Measurements from ENCODE around the gene PIK3C3. TPM values are rescaled to one million over a fixed set of nuclear protein-coding genes. Genes with fewer than 3 reads are reported as not detected.

The PIK3C3 gene
- total RNA-seq, 1 donor from 2014 or later: 78.4 TPM

DNA sequence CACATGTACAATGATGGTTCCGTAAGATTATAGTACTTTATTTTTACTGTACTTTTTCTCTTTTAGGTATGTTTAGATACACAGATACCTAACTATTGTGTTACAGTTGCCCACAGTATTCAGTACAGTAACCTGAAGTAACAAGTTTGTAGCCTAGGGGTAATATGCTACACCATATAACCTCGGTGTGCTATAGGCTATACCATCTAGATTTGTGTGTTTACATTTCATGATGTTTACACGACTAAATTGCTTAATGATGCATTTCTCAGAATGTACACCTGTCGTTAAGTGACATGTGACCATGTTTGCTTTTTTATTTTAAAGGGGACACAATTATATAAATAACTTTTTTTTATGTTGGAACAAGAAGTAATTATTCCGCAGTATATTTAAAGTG lies 34.5 kb downstream of the PIK3C3 start:
- Mint-ChIP-seq H3K27ac (no peak overlapping the region), H3K9me3 (no peaks in the 10 kb centered on the region), H3K4me1 (peaks cover 7% of the 10 kb centered on the region), H3K27me3 (ENCODE audit: low read depth) (no peaks in the 10 kb centered on the region), H3K4me3 (no peak overlapping the region), H3K36me3 (peaks cover 20% of the 10 kb centered on the region)
- no peak for DNase-seq (ENCODE audit: low spot score in 2 of 2, unreplicated experiment in 2 of 2)
- TF ChIP-seq, protein P1, sequence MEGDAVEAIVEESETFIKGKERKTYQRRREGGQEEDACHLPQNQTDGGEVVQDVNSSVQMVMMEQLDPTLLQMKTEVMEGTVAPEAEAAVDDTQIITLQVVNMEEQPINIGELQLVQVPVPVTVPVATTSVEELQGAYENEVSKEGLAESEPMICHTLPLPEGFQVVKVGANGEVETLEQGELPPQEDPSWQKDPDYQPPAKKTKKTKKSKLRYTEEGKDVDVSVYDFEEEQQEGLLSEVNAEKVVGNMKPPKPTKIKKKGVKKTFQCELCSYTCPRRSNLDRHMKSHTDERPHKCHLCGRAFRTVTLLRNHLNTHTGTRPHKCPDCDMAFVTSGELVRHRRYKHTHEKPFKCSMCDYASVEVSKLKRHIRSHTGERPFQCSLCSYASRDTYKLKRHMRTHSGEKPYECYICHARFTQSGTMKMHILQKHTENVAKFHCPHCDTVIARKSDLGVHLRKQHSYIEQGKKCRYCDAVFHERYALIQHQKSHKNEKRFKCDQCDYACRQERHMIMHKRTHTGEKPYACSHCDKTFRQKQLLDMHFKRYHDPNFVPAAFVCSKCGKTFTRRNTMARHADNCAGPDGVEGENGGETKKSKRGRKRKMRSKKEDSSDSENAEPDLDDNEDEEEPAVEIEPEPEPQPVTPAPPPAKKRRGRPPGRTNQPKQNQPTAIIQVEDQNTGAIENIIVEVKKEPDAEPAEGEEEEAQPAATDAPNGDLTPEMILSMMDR (IDR thresholded peaks at IDR 0.05; ENCODE audit: unreplicated experiment): no peak

DNA sequence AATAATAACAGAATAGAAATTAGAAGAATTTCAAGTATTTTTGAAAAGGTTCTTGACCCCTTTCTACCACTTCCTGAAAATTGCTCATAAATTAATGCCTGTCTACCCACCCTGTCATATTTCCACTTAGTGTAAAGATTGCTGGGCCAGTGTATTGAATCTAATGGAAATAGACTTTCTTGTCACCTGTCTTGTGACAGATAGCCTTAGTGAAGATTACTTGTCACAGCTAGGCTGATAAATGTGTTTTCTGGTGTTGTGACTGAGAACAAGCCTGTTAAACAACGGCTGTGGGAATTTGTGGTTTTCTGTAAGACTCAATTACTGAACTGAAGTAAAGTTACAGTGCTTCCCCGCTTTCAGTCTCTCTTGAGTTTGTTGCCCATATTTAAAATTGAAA lies 37.0 kb downstream of the PIK3C3 start:
- Mint-ChIP-seq H3K4me3 (no peak overlapping the region), H3K4me1 (peaks cover 7% of the 10 kb centered on the region), H3K27ac (no peak overlapping the region), H3K9me3 (no peaks in the 10 kb centered on the region), H3K36me3 (peaks cover 27% of the 10 kb centered on the region), H3K27me3 (ENCODE audit: low read depth) (no peaks in the 10 kb centered on the region)
- TF ChIP-seq, protein P1 (IDR thresholded peaks at IDR 0.05; ENCODE audit: unreplicated experiment): no peak
- no peak for DNase-seq (ENCODE audit: low spot score in 2 of 2, unreplicated experiment in 2 of 2)

DNA sequence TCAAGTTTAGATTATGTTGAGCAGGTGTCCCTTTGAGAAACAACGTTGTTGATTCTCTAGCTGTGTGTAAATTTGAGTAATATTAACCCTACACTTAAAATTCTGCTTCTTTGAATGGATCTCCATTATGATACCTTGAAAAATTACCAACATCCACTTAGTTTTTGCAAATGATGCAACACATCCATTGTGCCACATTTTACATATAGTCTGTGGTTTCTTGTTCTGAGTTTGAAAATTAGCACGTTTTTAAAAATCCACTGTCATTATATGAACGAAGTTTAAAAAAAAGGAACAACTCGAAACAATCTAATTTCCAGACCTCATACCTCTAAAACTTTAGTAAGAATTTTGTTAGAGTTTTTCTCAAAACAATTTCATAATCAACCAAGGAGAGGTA lies 37.7 kb downstream of the PIK3C3 start:
- Mint-ChIP-seq H3K36me3 (peaks cover 28% of the 10 kb centered on the region), H3K4me1 (peaks cover 7% of the 10 kb centered on the region), H3K27me3 (ENCODE audit: low read depth) (no peaks in the 10 kb centered on the region), H3K27ac (no peak overlapping the region), H3K9me3 (no peaks in the 10 kb centered on the region), H3K4me3 (no peak overlapping the region)
- TF ChIP-seq, protein P1 (IDR thresholded peaks at IDR 0.05; ENCODE audit: unreplicated experiment): no peak
- DNase-seq (ENCODE audit: low spot score in 2 of 2, unreplicated experiment in 2 of 2): no peak

DNA sequence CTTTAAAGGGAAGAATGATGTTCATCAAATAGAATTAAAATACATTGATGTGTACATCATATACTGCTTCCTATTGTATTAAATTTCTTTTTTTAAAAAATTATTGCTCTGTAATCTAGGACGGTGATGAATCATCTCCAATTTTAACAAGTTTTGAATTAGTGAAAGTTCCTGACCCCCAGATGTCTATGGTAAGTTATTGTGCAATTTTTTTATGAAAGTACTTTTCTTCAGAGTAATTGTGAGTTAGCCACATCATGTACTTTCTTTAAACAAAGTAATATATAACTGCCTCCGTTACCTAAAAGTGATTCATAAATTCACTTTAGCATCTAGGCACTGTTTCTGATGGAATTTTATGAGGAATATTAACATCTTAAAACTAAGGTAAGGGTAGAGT lies 38.1 kb downstream of the PIK3C3 start:
- no peaks in the 10 kb centered on the region for H3K27me3 Mint-ChIP-seq (ENCODE audit: low read depth)
- peaks cover 7% of the 10 kb centered on the region for H3K4me1 Mint-ChIP-seq
- H3K4me3 Mint-ChIP-seq: no peak overlapping the region
- no peak overlapping the region for H3K27ac Mint-ChIP-seq
- no peak for DNase-seq (ENCODE audit: low spot score in 2 of 2, unreplicated experiment in 2 of 2)
- peaks cover 30% of the 10 kb centered on the region for H3K36me3 Mint-ChIP-seq
- TF ChIP-seq, protein P1 (IDR thresholded peaks at IDR 0.05; ENCODE audit: unreplicated experiment): no peak
- H3K9me3 Mint-ChIP-seq: no peaks in the 10 kb centered on the region

DNA sequence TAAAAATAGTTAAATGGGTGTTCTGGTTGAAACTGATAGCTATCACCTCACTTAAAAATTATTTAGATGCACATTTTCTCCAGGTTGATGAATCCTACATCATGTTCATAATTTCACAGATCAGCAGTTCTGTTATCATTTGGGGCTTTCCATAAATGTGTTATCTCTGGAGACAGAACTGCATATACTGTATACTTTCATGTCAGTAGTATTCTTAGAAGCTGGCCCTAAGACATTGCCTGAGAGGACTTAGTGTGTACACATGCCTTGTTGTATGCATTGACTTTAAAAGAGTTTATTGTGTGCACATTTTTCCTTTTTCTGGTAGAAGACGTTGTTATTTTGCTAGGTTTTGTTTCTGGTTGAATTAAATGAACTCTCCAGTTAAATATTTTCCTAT lies 41.0 kb downstream of the PIK3C3 start:
- Mint-ChIP-seq H3K4me1 (peaks cover 7% of the 10 kb centered on the region), H3K4me3 (no peak overlapping the region), H3K27me3 (ENCODE audit: low read depth) (no peaks in the 10 kb centered on the region), H3K27ac (no peak overlapping the region), H3K9me3 (peaks cover 8% of the 10 kb centered on the region), H3K36me3 (peaks cover 43% of the 10 kb centered on the region)
- no peak for DNase-seq (ENCODE audit: low spot score in 2 of 2, unreplicated experiment in 2 of 2)
- TF ChIP-seq, protein P1 (IDR thresholded peaks at IDR 0.05; ENCODE audit: unreplicated experiment): no peak

DNA sequence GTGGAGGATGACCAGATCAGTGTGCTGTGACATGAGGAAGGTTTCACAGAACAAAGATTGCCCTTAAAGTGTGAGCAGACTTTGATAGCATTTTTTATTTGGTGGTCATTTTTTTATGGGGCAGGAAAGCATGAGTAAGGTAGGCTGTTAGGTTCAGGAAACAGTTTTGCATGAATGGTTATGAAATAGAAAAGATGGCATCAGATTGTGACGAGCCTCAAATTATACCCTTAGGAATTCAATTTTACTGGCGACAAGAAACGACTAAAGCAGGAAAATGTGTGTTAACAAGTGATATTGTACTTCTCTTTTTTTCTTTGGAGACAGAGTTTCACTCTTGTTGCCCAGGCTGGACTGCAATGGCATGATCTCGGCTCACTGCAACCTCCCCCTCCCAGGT lies 44.7 kb downstream of the PIK3C3 start:
- no peaks in the 10 kb centered on the region for H3K27me3 Mint-ChIP-seq (ENCODE audit: low read depth)
- peaks cover 57% of the 10 kb centered on the region for H3K36me3 Mint-ChIP-seq
- no peaks in the 10 kb centered on the region for H3K4me1 Mint-ChIP-seq
- H3K9me3 Mint-ChIP-seq: peaks cover 8% of the 10 kb centered on the region
- no peak overlapping the region for H3K4me3 Mint-ChIP-seq
- no peak for DNase-seq (ENCODE audit: low spot score in 2 of 2, unreplicated experiment in 2 of 2)
- no peak overlapping the region for H3K27ac Mint-ChIP-seq
- TF ChIP-seq, protein P1 (IDR thresholded peaks at IDR 0.05; ENCODE audit: unreplicated experiment): no peak
